ENCODE data around the gene SLCO3A1.
A peak's percentile ranks its signal among the peaks of the same experiment; 100 is the strongest.

Gene SLCO3A1

GRCh38 chr15:92142242-92143232 lies 289.0 kb downstream of the SLCO3A1 start:
- no peak for DNase-seq

- DNase-seq = no peak
Observed at GRCh38 chr15:92143765-92144164, 290.3 kb downstream of the SLCO3A1 start.

- DNase-seq = no peak
Observed at GRCh38 chr15:92146511-92147150, 293.1 kb downstream of the SLCO3A1 start.

GRCh38 chr15:92149029-92149428 lies 295.5 kb downstream of the SLCO3A1 start:
- no peak for DNase-seq

GRCh38 chr15:92149465-92149864 lies 296.0 kb downstream of the SLCO3A1 start:
- DNase-seq = no peak

DNA sequence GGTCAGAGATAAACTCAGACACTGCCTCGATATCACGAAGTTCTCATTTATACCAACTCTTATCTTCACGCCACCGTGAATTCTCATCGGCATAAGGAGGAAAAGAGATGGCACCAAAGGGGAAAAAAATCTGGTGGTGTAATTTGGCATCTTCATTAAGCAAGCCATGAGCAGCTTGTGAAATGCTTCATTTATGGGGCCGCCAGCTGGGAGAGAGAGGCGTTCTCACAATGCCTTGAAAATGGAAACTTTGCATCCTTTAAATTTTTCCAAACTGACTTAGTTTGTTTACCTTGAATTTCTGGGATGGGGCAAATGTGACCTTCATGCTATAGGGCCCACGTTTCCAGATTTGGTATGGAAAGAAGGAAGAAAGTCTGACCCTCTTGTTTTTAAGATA lies 297.7 kb downstream of the SLCO3A1 start:
- no peak for DNase-seq

DNA sequence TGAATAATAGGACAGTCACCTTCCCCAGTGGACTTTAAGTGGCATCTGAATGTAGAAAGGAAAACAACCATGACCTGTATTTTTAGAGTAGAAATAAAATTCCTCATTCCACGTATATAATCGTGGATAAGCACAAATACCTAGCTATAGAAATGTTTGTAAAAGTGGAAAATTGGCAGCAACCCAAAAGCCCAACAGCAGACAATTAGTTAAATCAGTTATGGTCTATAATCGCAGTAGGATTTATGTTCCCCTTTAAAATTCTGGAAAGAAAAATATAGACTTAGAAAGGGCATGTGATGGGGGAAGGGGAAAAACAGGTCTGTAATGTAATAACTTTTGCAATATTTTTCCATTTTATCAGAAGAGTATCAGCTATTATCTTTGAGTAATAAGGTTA lies 298.2 kb downstream of the SLCO3A1 start:
- DNase-seq = no peak

DNA sequence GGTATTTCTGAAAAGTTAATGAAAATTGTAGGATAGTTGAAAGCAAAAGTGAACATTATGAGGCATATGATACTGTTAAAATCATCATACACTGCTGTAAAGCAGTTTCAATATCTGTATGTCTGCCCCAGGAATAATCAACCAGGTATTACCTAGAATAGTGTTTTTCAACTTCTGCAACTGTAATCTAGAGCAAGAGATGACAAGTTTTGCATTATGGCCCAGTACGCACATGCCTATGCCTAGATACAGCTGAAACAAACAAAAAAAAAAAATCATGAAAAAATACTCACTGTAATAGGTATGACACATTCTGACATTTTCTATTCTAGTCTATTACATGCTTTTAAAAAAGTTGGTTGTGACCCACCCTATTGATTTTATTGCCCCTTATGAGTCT lies 299.5 kb downstream of the SLCO3A1 start:
- no peak for DNase-seq

DNA sequence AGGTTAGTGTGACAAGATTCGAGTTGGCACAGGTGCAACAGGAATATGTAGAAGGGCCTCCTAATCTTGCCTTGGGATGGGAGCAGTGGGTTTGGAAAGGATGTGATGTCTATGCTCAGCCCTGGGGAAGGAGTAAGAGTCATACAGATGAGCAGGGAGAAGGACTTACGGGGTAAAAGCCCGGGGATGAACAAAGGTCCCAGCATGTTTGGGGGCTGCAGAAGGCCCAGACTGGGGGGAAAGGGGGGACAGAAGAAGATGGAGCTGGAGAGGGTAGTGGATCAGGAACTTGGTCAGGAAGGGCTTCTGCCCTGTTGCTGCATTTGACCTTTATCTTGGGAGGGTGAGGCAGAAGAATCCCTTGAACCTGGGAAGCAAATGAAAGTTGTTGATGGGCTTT lies 300.1 kb downstream of the SLCO3A1 start:
- DNase-seq = no peak

- no peak for DNase-seq
Observed at GRCh38 chr15:92155934-92156333, 302.4 kb downstream of the SLCO3A1 start.

- DNase-seq = no peak
Observed at GRCh38 chr15:92157666-92158298, 304.3 kb downstream of the SLCO3A1 start.

DNA sequence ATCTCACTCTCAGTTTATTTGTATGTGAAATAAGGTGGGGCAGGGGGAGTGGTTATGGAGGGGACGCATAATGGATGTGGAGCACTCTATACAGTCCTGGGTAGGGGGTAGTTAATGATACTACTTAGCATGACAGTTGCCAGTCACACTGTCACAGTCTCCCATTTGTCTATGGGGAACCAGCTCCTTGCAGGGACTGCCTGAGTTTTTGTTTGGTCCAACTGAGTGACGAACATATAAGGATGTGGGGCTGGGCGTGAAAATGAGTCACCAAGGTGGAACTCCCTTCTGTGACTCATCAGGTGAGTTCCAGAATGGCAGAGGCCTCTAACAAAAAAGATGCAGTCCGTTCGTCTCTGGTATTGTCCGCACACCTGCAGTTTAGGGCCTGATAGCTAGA lies 304.9 kb downstream of the SLCO3A1 start:
- no peak for DNase-seq

GRCh38 chr15:92159481-92159880 lies 306.0 kb downstream of the SLCO3A1 start:
- DNase-seq = no peak

DNA sequence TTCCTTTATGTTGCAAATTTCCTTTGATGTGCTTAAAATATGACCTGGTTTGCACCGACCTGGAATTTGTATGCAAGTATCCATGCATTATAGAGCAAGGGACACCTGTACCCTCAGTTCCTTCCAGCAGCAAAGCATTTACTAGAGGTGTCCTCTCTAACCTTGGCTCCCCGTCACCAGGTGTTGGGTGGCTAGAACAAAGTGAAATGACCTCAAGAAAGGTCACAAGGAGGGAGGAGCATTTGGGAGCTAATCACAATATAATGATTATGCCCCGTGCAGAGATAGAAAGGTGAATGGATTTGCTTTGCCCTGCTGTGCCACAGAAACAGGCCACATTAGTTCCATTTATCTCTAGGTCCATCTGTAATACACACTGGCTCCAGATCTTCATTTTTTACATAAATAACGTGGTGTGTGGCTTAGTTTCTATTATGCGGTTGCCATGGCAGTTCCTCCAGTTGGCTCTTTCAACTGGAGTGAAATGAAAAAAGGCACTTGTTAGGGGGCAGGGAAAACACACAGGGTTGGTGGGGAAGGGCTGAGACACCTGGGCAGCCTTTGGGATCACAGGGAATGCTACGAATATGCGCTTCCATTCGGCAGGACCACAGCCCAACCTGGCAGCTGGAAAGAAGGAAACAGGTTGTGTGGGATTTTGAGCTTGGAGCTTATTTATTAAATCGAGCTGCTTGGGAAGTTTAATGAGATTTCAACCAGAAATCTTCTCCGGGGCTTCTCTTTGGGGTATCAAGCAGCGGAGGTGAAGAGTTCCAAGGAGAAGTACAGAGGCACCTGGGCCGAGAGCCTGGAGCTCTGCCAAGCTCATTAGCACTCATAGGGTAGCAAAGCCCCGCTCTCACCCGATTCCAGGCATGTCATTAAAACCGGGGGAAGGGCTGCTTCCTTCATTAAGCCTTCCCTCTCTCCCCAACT lies 306.7 kb downstream of the SLCO3A1 start:
- DNase-seq = no peak

GRCh38 chr15:92161039-92161670 lies 307.6 kb downstream of the SLCO3A1 start:
- DNase-seq = peak in 1 of 3 donors; percentile 7

DNA sequence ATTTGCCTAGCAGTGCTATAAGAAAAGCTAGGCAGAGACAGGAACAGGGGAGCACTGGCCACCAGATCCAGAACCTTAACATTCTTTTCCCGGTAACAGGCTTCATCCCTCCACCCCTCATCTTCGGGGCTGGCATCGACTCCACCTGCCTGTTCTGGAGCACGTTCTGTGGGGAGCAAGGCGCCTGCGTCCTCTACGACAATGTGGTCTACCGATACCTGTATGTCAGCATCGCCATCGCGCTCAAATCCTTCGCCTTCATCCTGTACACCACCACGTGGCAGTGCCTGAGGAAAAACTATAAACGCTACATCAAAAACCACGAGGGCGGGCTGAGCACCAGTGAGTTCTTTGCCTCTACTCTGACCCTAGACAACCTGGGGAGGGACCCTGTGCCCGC lies 309.1 kb downstream of the SLCO3A1 start:
- DNase-seq = no peak

GRCh38 chr15:92163641-92164040 lies 310.1 kb downstream of the SLCO3A1 start:
- no peak for DNase-seq

- no peak for DNase-seq
Observed at GRCh38 chr15:92164327-92165000, 311.0 kb downstream of the SLCO3A1 start.

GRCh38 chr15:92165001-92165346 lies 311.5 kb downstream of the SLCO3A1 start:
- no peak for DNase-seq

DNA sequence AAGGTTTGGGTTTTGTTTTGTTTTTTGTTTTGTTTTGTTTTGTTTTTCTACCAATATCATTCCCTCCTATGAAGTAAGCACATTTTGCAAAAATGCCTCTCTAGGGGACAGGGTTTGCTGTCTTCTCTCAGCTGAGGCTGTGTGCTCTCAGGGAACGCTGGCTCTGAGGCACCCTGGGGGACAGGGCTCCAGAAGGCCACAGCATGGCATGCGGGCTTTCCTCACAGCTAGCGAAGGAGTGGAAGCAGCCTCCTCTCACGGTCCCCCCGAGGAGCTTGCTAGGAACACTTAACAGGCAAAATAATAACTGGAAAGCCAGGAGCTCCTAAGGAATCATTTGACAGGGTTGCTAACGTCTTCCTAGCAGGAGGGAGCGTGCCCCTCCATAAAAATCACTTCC lies 312.5 kb downstream of the SLCO3A1 start:
- no peak for DNase-seq

DNA sequence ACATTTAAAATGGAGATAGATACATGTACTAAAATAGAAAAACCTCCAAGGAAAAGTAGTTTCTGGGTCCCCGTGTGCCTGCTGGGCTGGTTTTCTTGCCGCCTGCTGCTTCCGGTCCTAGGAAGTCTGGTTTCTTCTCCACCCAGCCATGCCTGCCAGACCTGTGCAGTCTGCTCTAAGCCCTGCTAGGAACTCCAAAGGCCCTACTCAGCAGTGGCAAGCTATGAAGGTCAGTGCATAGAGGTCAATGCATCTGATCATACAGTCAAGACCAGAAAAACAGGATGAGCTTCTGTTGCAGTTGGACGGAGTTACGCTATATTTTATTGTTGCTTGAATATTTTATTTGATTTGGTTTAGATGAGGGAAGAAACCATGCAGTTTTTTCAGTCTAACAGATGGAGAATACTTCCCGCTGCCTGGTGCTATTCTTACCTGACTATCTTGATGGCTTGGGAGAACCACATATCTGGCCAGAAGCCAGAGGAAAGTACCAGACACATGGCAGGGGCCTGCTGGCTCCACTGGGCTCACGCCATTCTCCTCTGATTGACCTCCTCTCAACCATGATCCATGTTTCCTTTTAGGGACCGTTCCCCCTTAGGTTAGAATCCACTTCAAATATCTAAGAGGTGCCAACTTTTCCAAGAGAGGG lies 313.4 kb downstream of the SLCO3A1 start:
- DNase-seq = no peak
